Stimulated activated naive CD8-positive, alpha-beta T cell treated with anti-CD3 and anti-CD28 coated beads, Interleukin-15, Interleukin-2, amounts not matched to agents 100 U/mL and 50 U/mL, for 24 hours (primary cell): Measurements from ENCODE around the gene DNAH6.
A peak's percentile ranks its signal among the peaks of the same experiment; 100 is the strongest.

Experiments used
- ATAC-seq: fragments of 150-1000 bp; cut with Tn5 transposase; one replicate; pipeline ENCODE4 v1.10.0; 2021
- DNase-seq: peaks from one replicate; pipeline ENCODE4 v3.0.0; 2021

The DNAH6 gene

GRCh38 chr2:84800194-84800805, 284.0 kb downstream of the DNAH6 start:
- ATAC-seq (no peak), DNase-seq (no peak)

GRCh38 chr2:84801811-84802210, 285.5 kb downstream of the DNAH6 start:
- DNase-seq (no peak), ATAC-seq (no peak)

GRCh38 chr2:84805250-84805958, 289.1 kb downstream of the DNAH6 start:
- no peak for DNase-seq

GRCh38 chr2:84807063-84807485, 290.8 kb downstream of the DNAH6 start:
- no peak for DNase-seq
- ATAC-seq = no peak

More at GRCh38 chr2:84805250-84805958, 289.1 kb downstream of the DNAH6 start:
- ATAC-seq = no peak

- ATAC-seq (no peak), DNase-seq (no peak)
Observed at GRCh38 chr2:84808279-84808678, 292.0 kb downstream of the DNAH6 start.

- DNase-seq = no peak
- ATAC-seq = no peak
Observed at GRCh38 chr2:84811839-84812431, 295.6 kb downstream of the DNAH6 start.

- ATAC-seq (no peak), DNase-seq (no peak)
Observed at GRCh38 chr2:84815146-84815545, 298.8 kb downstream of the DNAH6 start.

- ATAC-seq (peak; percentile 11), DNase-seq (no peak)
Observed at GRCh38 chr2:84816426-84817026, 300.2 kb downstream of the DNAH6 start.

- peak; percentile 81 for ATAC-seq
- DNase-seq = no peak
Observed at GRCh38 chr2:84817239-84817655, 300.9 kb downstream of the DNAH6 start.

GRCh38 chr2:84821806-84822205, 305.5 kb downstream of the DNAH6 start:
- DNase-seq (no peak), ATAC-seq (no peak)

- ATAC-seq = no peak
- DNase-seq = no peak
Observed at GRCh38 chr2:84823229-84823628, 306.9 kb downstream of the DNAH6 start.

GRCh38 chr2:84823788-84824187, 307.5 kb downstream of the DNAH6 start:
- DNase-seq = no peak
- ATAC-seq = no peak

GRCh38 chr2:84827978-84828575, 311.8 kb downstream of the DNAH6 start:
- DNase-seq = no peak
- ATAC-seq = no peak

GRCh38 chr2:84829693-84830092, 313.4 kb downstream of the DNAH6 start:
- ATAC-seq (no peak), DNase-seq (no peak)

- DNase-seq (no peak), ATAC-seq (no peak)
Observed at GRCh38 chr2:84830095-84830494, 313.8 kb downstream of the DNAH6 start.

- DNase-seq (no peak), ATAC-seq (no peak)
Observed at GRCh38 chr2:84830758-84831500, 314.6 kb downstream of the DNAH6 start.

- ATAC-seq (peak; percentile 67), DNase-seq (no peak)
Observed at GRCh38 chr2:84832772-84833461, 316.6 kb downstream of the DNAH6 start.

GRCh38 chr2:84833481-84834150, 317.3 kb downstream of the DNAH6 start:
- DNase-seq (no peak), ATAC-seq (no peak)

- DNase-seq = no peak
- ATAC-seq = no peak
Observed at GRCh38 chr2:84836215-84836614, 319.9 kb downstream of the DNAH6 start.

- ATAC-seq = no peak
- no peak for DNase-seq
Observed at GRCh38 chr2:84838434-84839145, 322.3 kb downstream of the DNAH6 start.
